IPS DF 19.7 (cell line): ENCODE results near the gene FBXL13.
"Not testable (repeated sequence)": the region's sequence is repeated elsewhere in the genome, so short reads cannot be mapped to it uniquely, and the experiment has no call there.

Experiments
- DNase-seq: peaks from one replicate; pipeline ENCODE4 v3.0.0-alpha.2; 2013; ENCODE audit warnings: low read depth, low spot score

The FBXL13 gene

DNA sequence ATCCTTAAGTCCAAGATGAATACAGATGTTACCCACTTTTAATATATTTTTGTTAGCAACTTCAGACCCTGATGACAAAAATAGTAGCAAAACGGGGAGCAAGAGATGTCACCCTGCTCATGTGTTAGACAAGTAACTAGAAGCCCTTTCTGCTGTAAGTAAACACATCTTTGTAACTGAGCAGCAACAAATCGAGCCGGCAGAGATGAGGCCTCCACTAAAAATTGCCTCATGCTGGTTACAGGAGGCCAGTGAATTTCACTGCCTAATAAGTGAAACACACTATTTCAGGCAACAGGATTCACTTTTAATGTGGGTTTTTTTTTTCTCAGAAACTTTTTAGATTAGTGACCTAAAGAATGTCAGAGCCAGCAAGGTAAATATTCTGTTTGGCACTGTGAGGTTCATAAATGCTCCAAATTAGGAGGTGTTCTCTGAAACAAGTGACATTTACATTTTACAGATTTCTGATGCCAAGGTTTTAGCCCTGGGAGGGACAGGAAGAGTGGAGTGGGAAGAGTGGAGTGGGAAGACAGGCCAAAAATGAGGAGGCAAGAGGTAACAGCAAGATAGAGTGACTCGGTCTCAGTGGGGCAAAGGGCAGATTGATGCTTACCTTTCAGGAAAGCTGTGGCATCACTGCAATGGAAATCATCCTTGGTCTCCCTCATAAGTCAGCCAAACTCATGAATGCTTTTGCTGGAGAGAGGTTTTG, 215.4 kb downstream of the FBXL13 start:
- DNase-seq = no peak

DNA sequence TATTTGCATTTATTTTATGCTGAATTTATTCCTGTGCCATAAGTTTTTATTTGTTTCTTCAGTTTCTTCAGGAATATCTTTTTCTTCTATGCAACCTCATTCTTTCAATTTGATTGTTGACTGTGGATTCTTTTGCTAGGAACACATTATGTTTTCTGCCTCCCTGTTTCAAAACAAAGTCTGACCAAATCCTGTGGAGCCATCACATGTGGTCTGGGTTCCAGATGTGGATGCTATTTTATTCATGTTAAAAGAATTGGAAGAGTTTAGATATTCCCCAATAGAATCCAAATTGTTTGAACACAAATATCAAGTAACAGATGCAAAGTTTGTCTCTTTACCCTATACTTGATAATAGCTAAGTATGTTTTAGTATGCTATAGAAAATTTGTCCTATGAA, 218.6 kb downstream of the FBXL13 start:
- DNase-seq = no peak

DNA sequence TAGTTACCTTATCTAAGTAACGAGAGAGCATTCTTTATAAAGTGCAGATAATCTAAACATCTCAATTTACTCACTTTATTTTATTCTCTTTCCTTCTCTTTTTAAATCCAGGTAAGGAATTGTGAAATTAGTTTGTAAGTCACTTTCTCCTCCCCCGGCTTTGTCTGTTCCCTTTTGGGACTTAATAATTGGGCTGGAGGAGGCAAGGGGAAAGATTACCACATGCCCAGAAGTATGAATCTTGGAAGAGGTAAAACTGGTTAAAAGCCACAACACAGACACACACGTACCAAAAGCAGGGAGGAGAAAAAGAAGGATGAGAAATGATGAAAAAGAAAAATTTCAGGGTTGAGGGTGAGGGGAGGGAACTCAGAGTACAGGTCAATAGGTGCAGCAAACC, 225.1 kb downstream of the FBXL13 start:
- no peak for DNase-seq

DNA sequence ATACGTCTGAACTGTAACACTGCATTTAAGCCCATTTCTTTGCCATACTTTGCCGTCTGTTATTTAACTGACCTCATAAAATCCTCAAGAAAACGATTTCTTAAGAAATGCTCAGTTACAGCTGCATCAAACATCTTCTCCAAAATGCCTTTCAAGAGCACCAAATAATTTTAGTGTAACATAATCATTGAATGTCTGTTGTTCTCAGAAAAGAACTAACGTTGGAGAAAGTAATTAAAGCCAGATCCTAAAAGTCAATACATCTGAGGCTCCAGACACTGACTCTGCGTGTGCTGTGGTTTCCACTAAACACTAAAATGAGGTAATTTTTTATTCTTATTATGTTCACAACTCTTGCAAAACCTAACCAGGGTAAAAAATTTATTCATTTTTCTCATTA, 225.5 kb downstream of the FBXL13 start:
- no peak for DNase-seq

DNA sequence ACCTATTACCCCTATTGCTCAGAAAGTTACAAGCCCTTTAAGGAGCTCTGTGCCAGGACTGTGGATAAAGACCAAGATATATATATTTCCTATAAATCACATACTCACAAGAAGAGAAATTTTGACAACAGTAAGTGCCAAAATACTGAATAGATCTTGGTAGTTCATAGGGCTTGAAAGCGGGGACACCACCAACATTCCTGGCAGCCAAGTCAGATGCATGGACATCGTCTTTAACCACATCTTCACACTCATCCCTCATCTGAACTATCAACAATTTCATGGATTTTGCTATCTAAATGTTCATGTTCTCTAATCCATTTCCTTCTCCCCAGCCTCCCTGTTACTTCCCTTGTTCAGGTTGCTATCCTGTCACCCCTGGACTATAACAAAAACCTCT, 229.2 kb downstream of the FBXL13 start:
- DNase-seq = no peak

DNA sequence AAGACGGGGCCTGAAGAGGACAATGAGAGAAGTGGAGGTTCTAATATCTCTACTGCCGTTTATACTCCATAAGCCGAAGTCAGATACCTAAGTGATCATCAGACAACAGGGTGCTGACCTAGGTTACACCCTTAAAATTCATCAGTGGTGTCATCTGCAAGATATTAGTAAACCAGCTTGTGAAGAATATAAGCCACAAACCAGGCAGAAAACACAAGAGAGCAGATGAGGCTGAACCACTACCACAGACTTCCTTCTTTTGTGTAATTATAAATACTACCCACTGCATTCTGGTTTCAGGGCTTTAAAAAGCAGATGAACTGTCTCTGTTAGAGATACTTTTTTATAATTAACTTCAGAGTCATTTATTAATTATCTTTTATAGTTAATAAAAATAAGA, 230.7 kb downstream of the FBXL13 start:
- no peak for DNase-seq

DNA sequence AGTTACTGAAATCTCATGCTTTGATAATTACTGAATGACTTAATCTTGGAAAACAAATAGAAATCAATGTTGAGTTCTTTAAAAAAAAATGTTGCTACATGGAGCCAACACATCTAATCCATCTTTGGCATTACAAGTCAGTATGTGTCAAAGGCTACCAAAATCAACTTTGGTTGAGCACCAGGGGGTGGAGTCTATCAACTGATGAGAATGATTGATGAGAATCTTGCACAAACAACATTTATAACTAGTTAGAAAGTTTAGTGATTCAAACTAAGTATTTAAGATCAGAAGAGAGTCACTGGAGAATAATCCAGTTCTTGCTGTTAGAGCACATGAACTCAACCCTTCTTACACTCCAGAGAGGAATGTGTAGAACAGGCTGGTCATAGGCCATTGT, 232.3 kb downstream of the FBXL13 start:
- DNase-seq = no peak

DNA sequence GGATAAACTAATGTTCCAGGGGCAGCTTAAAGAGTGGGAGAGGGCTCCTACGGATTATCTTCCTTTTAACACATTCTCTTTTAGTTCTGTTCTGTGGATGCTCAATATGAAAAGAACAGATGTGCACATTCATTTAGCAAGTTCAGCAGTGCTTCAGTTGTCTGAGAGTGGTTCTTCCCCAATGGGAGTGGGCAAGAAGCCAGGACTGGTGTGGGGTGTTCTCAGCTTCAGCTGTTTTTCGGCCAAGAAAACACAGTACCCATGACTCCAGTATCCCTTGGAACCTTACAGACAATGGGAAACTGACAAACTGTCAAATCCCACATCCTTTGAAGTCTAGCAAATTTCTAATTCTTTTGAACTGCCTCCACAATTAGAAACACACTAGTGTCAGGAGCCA, 233.3 kb downstream of the FBXL13 start:
- DNase-seq = no peak

DNA sequence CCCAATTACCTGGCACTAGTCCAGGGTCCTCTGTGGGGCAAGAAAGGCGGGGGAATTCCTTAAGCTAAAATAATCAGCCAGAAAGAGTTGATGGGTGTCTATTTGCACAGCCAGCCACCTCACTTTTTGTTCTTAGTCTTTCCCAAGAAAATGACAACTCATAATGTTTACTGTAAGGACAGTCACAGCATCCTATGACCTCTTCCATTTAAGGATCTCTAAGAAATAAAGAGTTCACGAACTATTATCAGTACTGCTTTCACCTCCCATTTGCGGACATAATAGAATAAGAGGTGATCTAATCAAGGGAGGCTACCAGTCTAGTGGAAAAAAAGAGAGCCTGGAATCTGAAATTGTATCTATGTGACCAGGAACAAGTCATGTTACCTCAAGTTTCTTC, 234.2 kb downstream of the FBXL13 start:
- no peak for DNase-seq

DNA sequence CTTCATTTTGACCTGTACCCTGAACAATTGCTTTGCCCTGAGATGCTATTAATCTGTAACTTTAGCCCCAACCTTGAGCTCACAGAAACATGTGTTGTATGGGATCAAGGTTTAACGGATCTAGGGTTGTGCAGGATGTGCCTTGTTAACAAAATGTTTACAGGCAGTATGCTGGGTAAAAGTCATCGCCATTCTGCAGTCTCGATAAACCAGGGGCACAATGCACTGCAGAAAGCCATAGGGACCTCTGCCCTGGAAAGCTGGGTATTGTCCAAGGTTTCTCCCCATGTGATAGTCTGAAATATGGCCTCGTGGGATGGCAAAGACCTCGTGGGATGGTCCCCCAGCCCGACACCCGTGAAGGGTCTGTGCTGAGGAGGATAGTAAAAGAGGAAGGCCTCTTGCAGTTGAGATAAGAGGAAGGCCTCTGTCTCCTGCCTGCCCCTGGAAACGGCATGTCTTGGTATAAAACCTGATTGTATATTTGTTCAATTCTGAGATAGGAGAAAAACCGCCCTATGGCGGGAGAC, 236.0 kb downstream of the FBXL13 start:
- not testable (repeated sequence) for DNase-seq

DNA sequence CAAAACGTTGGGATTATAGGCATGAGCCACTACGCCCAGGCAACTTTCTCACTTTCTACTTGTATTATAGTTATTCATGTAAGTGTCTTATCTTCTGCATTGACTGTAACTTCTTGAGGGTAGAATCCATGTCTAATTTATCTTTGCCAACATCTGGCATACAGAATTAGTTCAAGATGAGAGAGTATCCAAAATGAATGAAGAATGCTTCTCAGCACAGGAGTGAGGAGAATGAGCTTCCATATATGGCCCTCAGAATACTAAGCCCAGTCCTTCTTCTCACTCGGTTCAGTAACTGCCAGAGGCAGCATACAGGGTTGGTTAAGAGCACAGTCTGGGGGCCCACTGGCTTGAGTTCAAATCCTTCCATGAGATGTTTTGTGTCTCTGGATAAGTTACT, 236.8 kb downstream of the FBXL13 start:
- no peak for DNase-seq

DNA sequence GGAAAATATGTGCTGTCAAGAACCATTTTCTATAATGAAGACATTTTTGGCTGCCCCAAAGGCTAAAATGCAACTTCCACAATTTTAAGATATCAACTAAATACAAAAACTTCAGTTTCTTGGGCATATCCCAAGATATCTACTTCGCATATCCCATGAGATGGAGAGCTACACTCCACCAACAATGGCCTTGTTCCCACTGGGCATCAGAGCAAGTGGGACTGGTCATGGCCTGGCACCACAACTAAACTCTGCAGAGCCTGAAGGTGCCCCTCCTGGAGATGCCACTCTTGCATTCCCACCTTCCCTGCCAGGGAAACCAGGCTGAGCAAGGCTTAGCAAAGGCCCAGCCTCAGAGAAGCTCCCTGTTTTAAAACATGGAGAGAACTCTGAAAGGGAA, 237.6 kb downstream of the FBXL13 start:
- DNase-seq = no peak

DNA sequence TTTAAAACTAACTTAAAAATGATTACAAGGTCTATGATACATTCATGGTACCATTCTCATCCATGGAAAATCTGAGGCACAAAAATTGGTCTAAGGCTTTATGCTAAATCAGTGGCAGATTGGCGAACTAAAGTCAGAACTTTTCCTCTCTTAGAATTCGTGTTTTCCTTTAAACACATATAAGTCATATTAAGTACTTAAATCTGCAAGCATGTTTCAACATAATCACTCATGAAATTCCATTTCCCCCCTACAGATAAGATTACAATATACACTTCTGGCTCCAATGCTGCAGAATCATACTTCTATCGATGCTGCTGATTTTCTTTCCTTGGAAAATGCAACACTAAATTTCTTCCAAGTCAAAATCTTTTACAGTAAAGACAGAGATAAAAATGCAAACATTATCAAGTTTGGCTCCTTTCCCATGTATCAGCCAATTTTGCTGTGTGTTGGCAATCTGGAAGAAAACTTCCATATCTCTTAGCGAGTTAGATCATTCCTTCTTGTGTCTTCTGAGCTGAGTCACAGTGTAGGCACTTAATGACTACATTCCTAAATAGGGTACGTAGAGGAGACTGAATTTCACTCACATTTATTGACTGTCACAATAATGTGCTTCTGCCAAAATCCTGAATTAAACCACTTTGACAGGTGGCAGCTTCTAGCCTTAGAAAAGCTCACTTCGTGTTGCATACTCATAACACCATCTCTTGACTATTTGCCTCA, 238.2 kb downstream of the FBXL13 start:
- no peak for DNase-seq

DNA sequence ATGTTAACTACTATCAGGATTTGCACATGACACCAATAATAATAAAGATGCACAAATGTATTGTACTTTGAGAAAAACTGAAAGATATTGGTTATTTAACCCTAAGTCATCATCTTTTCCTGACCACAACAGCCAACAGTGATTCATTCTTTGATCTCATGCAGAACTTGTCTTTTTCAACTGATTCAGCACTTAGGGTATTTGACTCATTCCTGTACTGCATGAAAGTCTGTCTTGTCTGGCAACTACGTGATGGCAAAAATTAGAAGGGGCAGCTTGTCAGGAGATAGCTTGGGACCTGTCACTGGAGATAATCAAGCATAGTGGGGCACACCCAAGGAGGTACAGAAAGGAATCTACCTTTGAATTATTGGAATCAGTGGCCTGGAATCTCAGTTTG, 239.6 kb downstream of the FBXL13 start:
- no peak for DNase-seq

DNA sequence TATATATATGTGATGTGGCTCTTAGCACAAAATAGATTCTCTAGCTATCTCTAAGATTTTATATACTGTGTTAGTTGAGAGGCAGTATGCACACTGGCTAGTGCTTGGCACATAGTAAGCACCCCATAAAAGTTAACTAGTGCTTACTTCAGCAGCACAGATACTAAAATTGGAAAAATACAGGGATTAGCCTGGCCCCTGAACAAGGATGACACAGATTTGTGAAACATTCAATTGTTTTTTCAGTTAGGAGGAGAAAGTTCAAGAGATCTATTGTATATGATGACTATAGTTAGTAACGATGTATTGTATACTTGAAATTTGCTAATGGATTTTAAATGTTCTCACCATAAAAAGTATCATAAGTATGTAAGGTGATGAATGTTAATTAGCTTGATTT, 240.1 kb downstream of the FBXL13 start:
- no peak for DNase-seq

DNA sequence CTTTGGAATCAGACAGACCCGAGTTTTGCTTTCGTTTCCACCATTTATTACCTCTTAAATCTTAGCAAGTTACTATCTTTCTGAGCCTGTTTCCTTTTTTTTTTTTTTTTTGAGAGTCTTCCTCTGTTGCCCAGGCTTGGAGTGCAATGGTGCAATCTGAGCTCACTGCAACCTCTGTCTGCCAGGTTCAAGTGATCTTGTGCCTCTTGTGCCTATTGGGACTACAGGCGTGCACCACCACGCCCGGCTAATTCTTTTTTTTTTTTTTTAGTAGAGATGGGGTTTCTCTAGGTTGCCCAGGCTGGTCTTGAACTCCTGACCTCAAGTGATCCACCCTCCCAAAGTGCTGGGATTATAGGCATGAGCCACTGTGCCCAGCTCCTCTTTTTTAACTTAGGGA, 241.3 kb downstream of the FBXL13 start:
- no peak for DNase-seq

DNA sequence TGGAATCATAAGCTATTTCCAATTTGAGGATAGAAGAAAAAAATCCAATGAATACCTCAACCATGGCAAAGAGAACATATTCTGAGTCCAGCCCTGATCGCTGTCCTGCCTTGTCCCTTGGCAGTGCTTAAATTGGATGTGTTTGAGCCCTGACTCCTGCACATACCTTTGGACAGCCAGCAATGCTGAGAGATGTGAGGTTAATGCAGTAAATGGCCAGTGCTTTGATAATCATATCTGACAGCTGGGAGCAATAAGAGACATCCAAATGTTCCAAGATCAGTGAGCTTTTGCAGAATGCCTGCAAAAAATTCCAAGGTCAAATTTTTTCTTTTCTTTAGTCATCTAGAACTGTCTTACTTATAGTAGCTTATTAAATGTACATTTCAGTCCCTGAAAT, 241.9 kb downstream of the FBXL13 start:
- DNase-seq = no peak

DNA sequence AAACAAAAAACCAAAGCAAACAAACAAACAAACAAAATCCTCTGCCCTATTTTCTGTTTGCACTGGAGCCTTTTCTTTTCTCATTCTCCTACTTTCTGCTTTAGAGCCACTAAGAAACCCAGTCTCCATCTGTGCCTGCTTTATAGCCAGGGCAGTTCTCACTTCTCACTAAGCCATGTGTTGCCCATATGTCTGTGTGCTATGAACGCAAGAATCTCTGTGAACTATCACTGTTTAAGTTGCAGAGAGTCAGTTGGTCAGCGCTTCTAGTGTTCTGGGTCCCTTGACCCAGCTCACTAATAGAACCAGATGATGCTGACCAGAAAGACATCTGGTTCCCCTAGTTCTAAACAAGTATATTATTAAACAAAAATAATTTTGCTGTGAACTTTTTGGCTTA, 244.4 kb downstream of the FBXL13 start:
- DNase-seq = no peak

DNA sequence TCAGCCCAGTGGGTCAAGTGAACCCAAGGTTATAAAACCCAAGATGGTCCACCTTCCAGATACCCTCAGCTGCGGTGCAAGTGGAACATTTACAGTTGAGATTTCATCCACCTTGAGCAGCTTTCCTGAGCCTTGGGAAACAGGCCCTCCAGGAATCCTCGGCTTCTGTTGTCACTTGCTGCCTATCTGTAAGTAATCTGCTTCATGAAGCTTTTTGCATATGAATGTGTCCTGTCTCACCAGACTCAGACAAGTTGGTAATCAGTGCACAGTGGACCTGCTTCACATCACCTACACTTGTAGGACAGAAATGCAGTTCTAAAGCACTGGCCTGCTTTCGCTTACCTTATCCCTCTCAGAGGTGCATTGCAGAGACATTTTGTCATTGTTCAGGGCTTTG, 245.5 kb downstream of the FBXL13 start:
- DNase-seq = no peak

DNA sequence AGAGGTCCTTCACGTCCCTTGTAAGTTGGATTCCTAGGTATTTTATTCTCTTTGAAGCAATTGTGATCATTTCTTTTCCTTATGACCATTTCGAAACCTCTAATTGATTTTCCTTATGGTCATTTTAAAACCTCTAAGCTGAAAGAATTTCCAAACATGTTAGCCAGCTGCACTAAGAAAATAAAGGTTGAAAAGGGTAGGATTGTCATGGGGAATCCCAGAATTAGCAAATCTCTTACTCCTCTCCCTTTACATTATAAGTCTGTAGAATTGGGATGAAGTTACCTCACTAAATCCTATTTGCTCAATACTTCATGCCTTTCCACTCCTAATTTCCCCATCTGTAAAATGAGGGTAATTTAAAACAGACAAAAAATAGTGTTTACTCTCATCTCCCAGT, 246.3 kb downstream of the FBXL13 start:
- DNase-seq = no peak

DNA sequence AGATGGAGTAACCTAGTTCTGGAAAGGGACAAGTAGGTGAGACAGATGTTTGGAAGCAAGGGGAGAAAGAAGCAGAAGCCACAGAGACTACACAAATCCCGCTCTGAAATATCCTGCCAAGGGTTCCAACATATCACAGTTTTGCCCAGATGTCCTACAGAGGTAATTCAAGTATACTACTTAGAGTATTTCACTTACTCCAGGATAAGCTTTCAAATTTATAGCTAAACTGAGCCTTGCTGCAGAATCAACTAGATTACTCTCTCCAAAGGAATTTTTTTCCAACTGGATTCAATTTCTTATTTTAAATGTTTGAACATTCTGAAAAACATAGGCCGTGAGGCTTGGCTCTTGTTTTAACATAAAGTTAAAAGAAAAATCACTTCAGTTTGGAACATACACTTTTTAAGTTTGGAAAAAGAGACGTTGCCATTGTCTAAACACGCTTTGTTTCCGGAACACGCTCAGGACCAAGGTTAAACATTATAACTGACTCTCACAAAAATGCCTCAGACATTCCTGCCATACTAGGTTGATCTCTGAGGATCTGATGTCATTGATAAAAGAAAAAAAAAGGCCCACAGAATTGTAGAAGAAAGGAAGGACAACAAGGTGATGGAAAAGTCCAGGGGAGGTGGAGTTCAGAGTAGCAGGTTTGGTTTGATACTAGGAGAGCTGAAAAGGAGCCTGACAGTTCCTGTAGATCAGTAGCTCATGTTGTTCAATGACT, 251.0 kb downstream of the FBXL13 start:
- no peak for DNase-seq

DNA sequence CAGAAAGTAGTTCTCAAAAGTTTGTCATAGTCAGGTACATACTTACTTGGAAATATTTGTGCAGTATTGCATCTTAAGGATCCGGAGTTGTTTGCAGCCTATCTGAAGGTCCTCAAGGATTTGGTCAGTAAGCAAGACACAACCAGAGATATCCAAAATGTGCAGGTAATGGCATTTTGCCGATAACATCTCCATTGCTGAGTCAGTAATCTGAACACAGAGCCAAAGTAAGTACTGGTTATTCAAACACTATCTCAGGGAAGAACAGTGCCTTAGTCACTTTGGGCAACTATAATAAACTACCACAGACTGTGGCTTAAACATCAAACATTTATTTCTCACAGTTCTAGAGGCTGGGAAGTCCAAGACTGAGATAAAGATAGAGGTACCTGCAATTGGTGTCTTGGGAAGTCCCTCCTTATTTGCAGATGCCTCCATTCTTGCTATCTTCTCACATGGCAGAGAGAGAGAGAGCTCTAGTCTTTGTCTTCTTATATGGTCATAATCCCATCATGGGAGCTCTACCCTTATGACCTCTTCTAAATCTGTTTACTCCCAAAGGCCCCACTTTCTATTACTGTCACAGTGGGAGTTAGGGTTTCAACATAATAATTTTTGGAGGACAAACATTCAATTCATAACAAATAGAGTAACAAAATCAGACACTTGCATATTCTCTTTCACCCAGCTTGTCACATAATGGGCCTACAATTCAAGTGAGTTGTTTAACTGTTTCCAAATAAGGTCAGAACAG, 252.4 kb downstream of the FBXL13 start:
- no peak for DNase-seq
